Neural cell (in vitro differentiated cells): Measurements from ENCODE around the gene AFG3L2. TPM values are rescaled to one million over a fixed set of nuclear protein-coding genes. Genes with fewer than 3 reads are reported as not detected.

Source experiments
- H2AFZ ChIP-seq: fragments of 200-600, 300-800 bp; sonication (generic), shearing (Covaris generic); 2 replicates; pipeline ENCODE4 v1.6.0; 2014; ENCODE audit warnings: low read depth, mild to moderate bottlenecking, antibody characterized with exemption, low read length, moderate library complexity
- H3F3A ChIP-seq: fragments of 200-600 bp; shearing (Covaris generic); 2 replicates; pipeline ENCODE4 v1.6.1; 2016; ENCODE audit warnings: mild to moderate bottlenecking, moderate library complexity, mixed read lengths, antibody characterized with exemption, low read length; ENCODE audit not compliant: insufficient read depth, poor library complexity, severe bottlenecking
- H3K27ac ChIP-seq: fragments of 200-600, 300-800 bp; sonication (generic), shearing (Covaris generic); 2 replicates; pipeline ENCODE4 v1.5.1; 2014; ENCODE audit warnings: mild to moderate bottlenecking, low read length, moderate library complexity
- H3K27me3 ChIP-seq: fragments of 300-800, 200-600 bp; sonication (generic), shearing (Covaris generic); 2 replicates; pipeline ENCODE4 v1.6.0; 2014; ENCODE audit warnings: mild to moderate bottlenecking, low read depth, low read length, moderate library complexity; ENCODE audit not compliant: insufficient read depth
- H3K36me3 ChIP-seq: fragments of 300-800, 200-600 bp; sonication (generic), shearing (Covaris generic); 2 replicates; pipeline ENCODE4 v1.5.1; 2014; ENCODE audit warnings: mild to moderate bottlenecking, antibody characterized with exemption, low read length, moderate library complexity; ENCODE audit not compliant: insufficient read depth
- H3K4me2 ChIP-seq: fragments of 300-800, 200-600 bp; sonication (generic), shearing (Covaris generic); 2 replicates; pipeline ENCODE4 v1.6.0; 2014; ENCODE audit warnings: mild to moderate bottlenecking, low read length
- H3K4me3 ChIP-seq: fragments of 300-800, 200-600 bp; sonication (generic), shearing (Covaris generic); 2 replicates; pipeline ENCODE4 v1.5.1; 2014; ENCODE audit warnings: mild to moderate bottlenecking, low read length, moderate library complexity
- H3K79me2 ChIP-seq: fragments of 200-600 bp; shearing (Covaris generic); replicated peaks from 2 replicates; pipeline ENCODE4 v1.6.0; 2014; ENCODE audit warnings: mild to moderate bottlenecking, low read length, moderate library complexity; ENCODE audit not compliant: insufficient read depth
- H3K9ac ChIP-seq: fragments of 300-800, 200-600 bp; sonication (generic), shearing (Covaris generic); 2 replicates; pipeline ENCODE4 v1.6.1; 2016; ENCODE audit warnings: mild to moderate bottlenecking, low read length, mixed read lengths
- H3K9me2 ChIP-seq: fragments of 200-600 bp; shearing (Covaris generic); 2 replicates; pipeline ENCODE4 v1.6.1; 2016; ENCODE audit warnings: mild to moderate bottlenecking, low read length, mixed read lengths; ENCODE audit not compliant: insufficient read depth
- H3K9me3 ChIP-seq: fragments of 200-600, 300-800 bp; sonication (generic), shearing (Covaris generic); 2 replicates; pipeline ENCODE4 v1.6.1; 2016; ENCODE audit warnings: mild to moderate bottlenecking, mixed run types, low read length, moderate library complexity, mixed read lengths
- H4K20me1 ChIP-seq: fragments of 200-600 bp; shearing (Covaris generic); 2 replicates; pipeline ENCODE4 v1.6.1; 2016; ENCODE audit warnings: mild to moderate bottlenecking, mixed run types; ENCODE audit not compliant: insufficient read depth
- CTCF ChIP-seq: fragments of 450-650 bp; IDR thresholded peaks from 2 replicates; pipeline ENCODE4 v1.5.1; 2014; ENCODE audit warnings: antibody characterized with exemption, mild to moderate bottlenecking, moderate library complexity; ENCODE audit not compliant: poor library complexity, severe bottlenecking
- EP300 ChIP-seq: fragments of 450-650 bp; conservative IDR thresholded peaks from 2 replicates; pipeline ENCODE4 v1.6.1; 2014; ENCODE audit warnings: antibody characterized with exemption, mild to moderate bottlenecking, moderate library complexity; ENCODE audit not compliant: poor library complexity, severe bottlenecking
- EZH2 ChIP-seq: fragments of 200-600, 300-800 bp; shearing (Covaris generic), sonication (generic); IDR thresholded peaks from 2 replicates; pipeline ENCODE4 v1.6.1; 2014; ENCODE audit warnings: antibody characterized with exemption, low read length, borderline replicate concordance, mild to moderate bottlenecking; ENCODE audit not compliant: insufficient read depth, poor library complexity, severe bottlenecking
- MXI1 ChIP-seq: fragments of 450-650 bp; conservative IDR thresholded peaks from 2 replicates; pipeline ENCODE4 v1.6.1; 2014; ENCODE audit warnings: antibody characterized with exemption, mild to moderate bottlenecking; ENCODE audit not compliant: poor library complexity, severe bottlenecking
- POLR2AphosphoS5 ChIP-seq: IDR thresholded peaks from 2 replicates; pipeline ENCODE4 v1.6.1; 2012
- RAD21 ChIP-seq: fragments of 450-650 bp; conservative IDR thresholded peaks from 2 replicates; pipeline ENCODE4 v1.6.1; 2014; ENCODE audit warnings: antibody characterized with exemption, mild to moderate bottlenecking, moderate library complexity
- REST ChIP-seq: IDR thresholded peaks from 2 replicates; pipeline ENCODE4 v1.6.1; 2012; ENCODE audit warnings: borderline replicate concordance
- SMC3 ChIP-seq: fragments of 450-650 bp; conservative IDR thresholded peaks from 2 replicates; pipeline ENCODE4 v1.6.1; 2014; ENCODE audit warnings: antibody characterized with exemption, mild to moderate bottlenecking, moderate library complexity; ENCODE audit not compliant: poor library complexity
- TAF1 ChIP-seq: IDR thresholded peaks from 2 replicates; pipeline ENCODE4 v1.6.1; 2012; ENCODE audit warnings: low read depth
- polyA plus RNA-seq: library from polyadenylated mRNA; depleted of rRNA; stranded (reverse); fragments of >200 nt; gene quantifications from 2 replicates; pipeline ENCODE4 v1.2.3, GENCODE V29; 2014

Gene AFG3L2
- polyA plus RNA-seq, 1 donor from 2014 or later = 49.4 TPM

- TF ChIP-seq TAF1 (no peak), EP300 (no peak), REST (no peak), RAD21 (no peak), MXI1 (no peak), CTCF (no peak), SMC3 (no peak), EZH2 (no peak), POLR2AphosphoS5 (no peak)
- Histone ChIP-seq H3F3A (no peaks in the 10 kb centered on the region), H3K4me2 (no peak overlapping the region), H3K4me3 (no peak overlapping the region), H3K9me2 (no peaks in the 10 kb centered on the region), H3K27ac (no peak overlapping the region), H4K20me1 (no peaks in the 10 kb centered on the region), H3K9ac (no peak overlapping the region), H3K79me2 (no peaks in the 10 kb centered on the region), H3K27me3 (peaks cover 5% of the 10 kb centered on the region), H2AFZ (no peak overlapping the region), H3K9me3 (peaks cover 9% of the 10 kb centered on the region), H3K36me3 (no peaks in the 10 kb centered on the region)
Measured at GRCh38 chr18:12424252-12424651, 47.2 kb upstream of the AFG3L2 start.

- Histone ChIP-seq H3K9me2 (no peaks in the 10 kb centered on the region), H3F3A (no peaks in the 10 kb centered on the region), H3K9ac (no peak overlapping the region), H3K27ac (no peak overlapping the region), H3K36me3 (no peaks in the 10 kb centered on the region), H3K79me2 (no peaks in the 10 kb centered on the region), H4K20me1 (no peaks in the 10 kb centered on the region), H3K4me2 (no peak overlapping the region), H3K27me3 (peaks cover 5% of the 10 kb centered on the region), H3K4me3 (no peak overlapping the region), H2AFZ (no peak overlapping the region), H3K9me3 (peaks cover 9% of the 10 kb centered on the region)
- TF ChIP-seq SMC3 (no peak), EP300 (no peak), CTCF (no peak), EZH2 (no peak), MXI1 (no peak), POLR2AphosphoS5 (no peak), TAF1 (no peak), RAD21 (no peak), REST (no peak)
Measured at GRCh38 chr18:12423820-12424219, 46.8 kb upstream of the AFG3L2 start.
